ENCODE results near the gene UST. TPM values are rescaled to one million over a fixed set of nuclear protein-coding genes. Genes with fewer than 3 reads are reported as not detected.

Gene UST
- polyA plus RNA-seq, 1 donor (not counting 4 experiments of a cell fraction or from before 2014, with no cell fraction given) = 6.1 TPM

- Histone ChIP-seq H3K4me2 (ENCODE audit: control insufficient read depth, extremely low read depth, insufficient read depth, low read depth, low read length) (peak overlapping the region; percentile 59), H4K20me1 (ENCODE audit: control insufficient read depth, extremely low read depth, insufficient read depth, low read length) (no peaks in the 10 kb centered on the region), H3K4me1 (ENCODE audit: control insufficient read depth, extremely low read depth, insufficient read depth, low read length) (peaks cover 35% of the 10 kb centered on the region), H3K9me1 (ENCODE audit: control insufficient read depth, extremely low read depth, insufficient read depth, low read length) (no peaks in the 10 kb centered on the region), H2AFZ (ENCODE audit: control insufficient read depth, low read length) (no peak overlapping the region), H3K79me2 (ENCODE audit: control insufficient read depth, insufficient read depth, low read length) (no peaks in the 10 kb centered on the region), H3K9ac (ENCODE audit: control insufficient read depth, extremely low read depth, insufficient read depth, low read length) (no peak overlapping the region), H3K27me3 (ENCODE audit: control insufficient read depth, extremely low read depth, insufficient read depth, low read length) (no peaks in the 10 kb centered on the region), H3K4me3 (ENCODE audit: control insufficient read depth in 2 of 3, extremely low read depth in 1 of 3, insufficient read depth in 2 of 3, low read depth in 1 of 3, low read length in 3 of 3) (peak overlapping the region in 2 of 3 experiments; percentile 16 to 36), H3K27ac (ENCODE audit: control insufficient read depth, insufficient read depth, low read length) (no peak overlapping the region), H3K9me3 (ENCODE audit: control insufficient read depth, low read depth, low read length) (no peaks in the 10 kb centered on the region), H3K36me3 (ENCODE audit: control insufficient read depth in 2 of 2, extremely low read depth in 1 of 2, insufficient read depth in 2 of 2, low read length in 2 of 2) (no peaks in the 10 kb centered on the region)
- no peak for TF ChIP-seq EZH2 (IDR thresholded peaks at IDR 0.05; ENCODE audit: low read length)
- TF ChIP-seq, protein P1, sequence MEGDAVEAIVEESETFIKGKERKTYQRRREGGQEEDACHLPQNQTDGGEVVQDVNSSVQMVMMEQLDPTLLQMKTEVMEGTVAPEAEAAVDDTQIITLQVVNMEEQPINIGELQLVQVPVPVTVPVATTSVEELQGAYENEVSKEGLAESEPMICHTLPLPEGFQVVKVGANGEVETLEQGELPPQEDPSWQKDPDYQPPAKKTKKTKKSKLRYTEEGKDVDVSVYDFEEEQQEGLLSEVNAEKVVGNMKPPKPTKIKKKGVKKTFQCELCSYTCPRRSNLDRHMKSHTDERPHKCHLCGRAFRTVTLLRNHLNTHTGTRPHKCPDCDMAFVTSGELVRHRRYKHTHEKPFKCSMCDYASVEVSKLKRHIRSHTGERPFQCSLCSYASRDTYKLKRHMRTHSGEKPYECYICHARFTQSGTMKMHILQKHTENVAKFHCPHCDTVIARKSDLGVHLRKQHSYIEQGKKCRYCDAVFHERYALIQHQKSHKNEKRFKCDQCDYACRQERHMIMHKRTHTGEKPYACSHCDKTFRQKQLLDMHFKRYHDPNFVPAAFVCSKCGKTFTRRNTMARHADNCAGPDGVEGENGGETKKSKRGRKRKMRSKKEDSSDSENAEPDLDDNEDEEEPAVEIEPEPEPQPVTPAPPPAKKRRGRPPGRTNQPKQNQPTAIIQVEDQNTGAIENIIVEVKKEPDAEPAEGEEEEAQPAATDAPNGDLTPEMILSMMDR (optimal IDR thresholded peaks at IDR 0.05 in 1 of 3, IDR thresholded peaks at IDR 0.05 in 1 of 3, conservative IDR thresholded peaks at IDR 0.05 in 1 of 3; ENCODE audit: extremely low read depth in 1 of 3, insufficient read depth in 2 of 3, low read length in 3 of 3) = no peak
- dilution Hi-C loops (cut with MboI; ENCODE audit: extremely low pct_ligation_motif_present, low sequenced_read_pairs) = no loop called here
- FAIRE-seq (no peak), DNase-seq (ENCODE audit: low read depth, low spot score) (no peak)
Observed at GRCh38 chr6:148831064-148831463, 84.2 kb downstream of the UST start.

- Histone ChIP-seq H2AFZ (ENCODE audit: control insufficient read depth, low read length) (no peak overlapping the region), H3K9me3 (ENCODE audit: control insufficient read depth, low read depth, low read length) (no peaks in the 10 kb centered on the region), H3K9me1 (ENCODE audit: control insufficient read depth, extremely low read depth, insufficient read depth, low read length) (no peaks in the 10 kb centered on the region), H3K27ac (ENCODE audit: control insufficient read depth, insufficient read depth, low read length) (no peak overlapping the region), H3K4me1 (ENCODE audit: control insufficient read depth, extremely low read depth, insufficient read depth, low read length) (peaks cover 39% of the 10 kb centered on the region), H3K4me2 (ENCODE audit: control insufficient read depth, extremely low read depth, insufficient read depth, low read depth, low read length) (peak overlapping the region; percentile 59), H3K79me2 (ENCODE audit: control insufficient read depth, insufficient read depth, low read length) (no peaks in the 10 kb centered on the region), H3K27me3 (ENCODE audit: control insufficient read depth, extremely low read depth, insufficient read depth, low read length) (no peaks in the 10 kb centered on the region), H3K9ac (ENCODE audit: control insufficient read depth, extremely low read depth, insufficient read depth, low read length) (no peak overlapping the region), H3K36me3 (ENCODE audit: control insufficient read depth in 2 of 2, extremely low read depth in 1 of 2, insufficient read depth in 2 of 2, low read length in 2 of 2) (no peaks in the 10 kb centered on the region), H4K20me1 (ENCODE audit: control insufficient read depth, extremely low read depth, insufficient read depth, low read length) (no peaks in the 10 kb centered on the region), H3K4me3 (ENCODE audit: control insufficient read depth in 2 of 3, extremely low read depth in 1 of 3, insufficient read depth in 2 of 3, low read depth in 1 of 3, low read length in 3 of 3) (peak overlapping the region in 2 of 3 experiments; percentile 16 to 36)
- FAIRE-seq = no peak
- dilution Hi-C loops (cut with MboI; ENCODE audit: extremely low pct_ligation_motif_present, low sequenced_read_pairs) = no loop called here
- DNase-seq (ENCODE audit: low read depth, low spot score) = no peak
- no peak for TF ChIP-seq EZH2 (IDR thresholded peaks at IDR 0.05; ENCODE audit: low read length)
- TF ChIP-seq, protein P1 (optimal IDR thresholded peaks at IDR 0.05 in 1 of 3, IDR thresholded peaks at IDR 0.05 in 1 of 3, conservative IDR thresholded peaks at IDR 0.05 in 1 of 3; ENCODE audit: extremely low read depth in 1 of 3, insufficient read depth in 2 of 3, low read length in 3 of 3) = no peak
Observed at GRCh38 chr6:148831531-148831930, 84.7 kb downstream of the UST start.
